Activated CD4-positive, alpha-beta T cell treated with anti-CD3 and anti-CD28 coated beads, Interleukin-2, amount 50 U/mL, for 48 hours (primary cell): ENCODE data around the gene TTC7B.

Experiments used
- DNase-seq, 2 experiments: peaks; one replicate each; pipeline ENCODE4 v3.0.0-alpha.2; 2020

Gene TTC7B

GRCh38 chr14:90519262-90519920 is 296.8 kb downstream of the TTC7B start:
- DNase-seq = no peak

- peak; percentile 44 to 62 for DNase-seq
Observed at GRCh38 chr14:90518941-90519256, 297.3 kb downstream of the TTC7B start.

GRCh38 chr14:90518069-90518940 is 297.9 kb downstream of the TTC7B start:
- no peak for DNase-seq

GRCh38 chr14:90517076-90517841 is 299.0 kb downstream of the TTC7B start:
- no peak for DNase-seq

GRCh38 chr14:90514566-90514965 is 301.7 kb downstream of the TTC7B start:
- DNase-seq = no peak

GRCh38 chr14:90514015-90514398 is 302.2 kb downstream of the TTC7B start:
- no peak for DNase-seq

GRCh38 chr14:90513161-90514014 is 302.8 kb downstream of the TTC7B start:
- no peak for DNase-seq

- DNase-seq = no peak
Observed at GRCh38 chr14:90512329-90512991, 303.8 kb downstream of the TTC7B start.

- DNase-seq = no peak
Observed at GRCh38 chr14:90511795-90512328, 304.4 kb downstream of the TTC7B start.

GRCh38 chr14:90511252-90511651 is 305.0 kb downstream of the TTC7B start:
- no peak for DNase-seq

- DNase-seq = no peak
Observed at GRCh38 chr14:90510159-90510558, 306.1 kb downstream of the TTC7B start.

GRCh38 chr14:90509403-90509802 is 306.8 kb downstream of the TTC7B start:
- DNase-seq = no peak

- no peak for DNase-seq
Observed at GRCh38 chr14:90508536-90509254, 307.5 kb downstream of the TTC7B start.

- no peak for DNase-seq
Observed at GRCh38 chr14:90508036-90508435, 308.2 kb downstream of the TTC7B start.

- no peak for DNase-seq
Observed at GRCh38 chr14:90507428-90507827, 308.8 kb downstream of the TTC7B start.

GRCh38 chr14:90506748-90507147 is 309.5 kb downstream of the TTC7B start:
- DNase-seq = no peak

- no peak for DNase-seq
Observed at GRCh38 chr14:90505531-90505930, 310.7 kb downstream of the TTC7B start.

GRCh38 chr14:90504643-90505042 is 311.6 kb downstream of the TTC7B start:
- DNase-seq = no peak

GRCh38 chr14:90503582-90503981 is 312.6 kb downstream of the TTC7B start:
- DNase-seq = no peak

- no peak for DNase-seq
Observed at GRCh38 chr14:90502760-90503159, 313.5 kb downstream of the TTC7B start.
